ENCODE measurements around the gene ENTPD7.
"Not testable (repeated sequence)": the region's sequence is repeated elsewhere in the genome, so short reads cannot be mapped to it uniquely, and the experiment has no call there.

Gene ENTPD7

DNA sequence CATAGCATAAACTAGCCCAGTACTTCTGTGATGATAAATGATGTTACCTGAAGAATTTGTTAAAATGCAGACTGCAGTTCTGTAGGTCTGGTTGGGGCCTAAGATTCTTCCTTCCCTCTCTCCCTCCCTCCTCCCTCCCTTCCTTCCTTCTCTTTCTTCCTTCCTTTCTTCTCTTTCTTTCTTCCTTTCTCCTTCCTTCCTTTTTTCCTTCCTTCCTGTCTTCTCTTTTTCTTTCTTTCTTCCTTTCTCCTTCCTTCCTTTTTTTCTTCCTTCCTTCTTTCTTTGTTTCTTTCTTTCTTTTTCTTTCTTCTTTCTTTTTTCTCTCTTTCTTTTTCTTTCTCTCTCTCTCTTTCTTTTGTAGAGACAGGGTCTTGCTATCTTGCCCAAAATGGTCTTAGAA lies 35.4 kb upstream of the ENTPD7 start:
- TF ChIP-seq JUND (IDR thresholded peaks at IDR 0.05; ENCODE audit: low read depth) = no peak
- in situ Hi-C loops (cut with HindIII; ENCODE audit: low pct_unique_long_range_greater_than_20kb, low sequenced_read_pairs) = no loop called here

DNA sequence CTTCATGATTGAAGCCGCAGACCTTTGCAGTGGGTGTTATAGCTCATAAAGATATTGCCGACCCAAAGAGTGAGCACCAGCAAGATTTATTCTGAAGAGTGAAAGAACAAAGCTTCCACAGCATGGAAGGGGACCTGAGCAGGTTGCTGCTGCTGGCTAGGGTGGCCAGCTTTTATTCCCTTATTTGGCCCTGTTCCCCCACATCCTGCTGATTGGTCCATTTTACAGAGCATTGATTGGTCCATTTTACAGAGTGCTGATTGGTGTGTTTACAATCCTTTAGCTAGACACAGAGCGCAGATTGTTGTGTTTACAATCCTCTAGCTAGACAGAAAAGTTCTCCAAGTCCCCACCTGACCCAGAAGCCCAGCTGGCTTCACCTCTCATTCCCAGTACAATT lies 34.2 kb upstream of the ENTPD7 start:
- DNase-seq (ENCODE audit: low read depth in 1 of 2, low spot score in 1 of 2); in situ Hi-C loops (cut with HindIII; ENCODE audit: low pct_unique_long_range_greater_than_20kb, low sequenced_read_pairs): not testable (repeated sequence)

More for the DNA sequence above, 35.4 kb upstream of the ENTPD7 start:
- DNase-seq (ENCODE audit: low read depth in 1 of 2, low spot score in 1 of 2) = no peak

DNA sequence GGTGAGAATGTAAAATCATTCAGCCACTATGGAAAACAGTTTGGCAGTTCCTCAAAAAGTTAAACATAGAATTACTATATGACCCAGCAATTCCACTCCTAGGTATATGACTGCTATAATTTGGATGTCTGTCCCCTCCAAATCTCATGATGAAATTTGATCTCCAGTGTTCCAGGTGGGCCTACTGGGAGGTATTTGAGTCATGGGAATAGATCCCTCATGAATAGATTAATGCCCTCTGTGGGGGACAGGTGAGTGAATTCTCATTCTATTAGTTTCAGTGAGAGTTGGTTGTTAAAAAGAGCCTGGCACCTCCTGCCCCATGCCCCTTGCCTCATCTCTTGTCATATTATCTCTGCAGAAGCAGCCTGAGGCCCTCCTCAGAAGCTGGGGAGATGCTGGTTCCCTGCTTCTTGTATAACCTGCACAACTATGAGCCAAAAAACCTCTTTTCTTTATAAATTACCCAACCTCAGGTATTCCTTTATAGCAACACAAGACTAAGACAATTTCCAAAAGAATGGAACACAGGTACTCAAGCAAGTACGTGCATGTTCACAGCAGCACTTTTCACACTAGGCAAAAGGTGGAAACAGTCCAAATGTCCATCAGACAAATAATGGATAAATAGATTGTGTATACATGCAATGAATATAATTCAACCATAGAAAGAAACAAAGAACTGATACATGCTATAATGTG lies 30.2 kb upstream of the ENTPD7 start:
- in situ Hi-C loops (cut with HindIII; ENCODE audit: low pct_unique_long_range_greater_than_20kb, low sequenced_read_pairs) = no loop called here
- no peak for TF ChIP-seq JUND (IDR thresholded peaks at IDR 0.05; ENCODE audit: low read depth)
- no peak for DNase-seq (ENCODE audit: low read depth in 1 of 2, low spot score in 1 of 2)

DNA sequence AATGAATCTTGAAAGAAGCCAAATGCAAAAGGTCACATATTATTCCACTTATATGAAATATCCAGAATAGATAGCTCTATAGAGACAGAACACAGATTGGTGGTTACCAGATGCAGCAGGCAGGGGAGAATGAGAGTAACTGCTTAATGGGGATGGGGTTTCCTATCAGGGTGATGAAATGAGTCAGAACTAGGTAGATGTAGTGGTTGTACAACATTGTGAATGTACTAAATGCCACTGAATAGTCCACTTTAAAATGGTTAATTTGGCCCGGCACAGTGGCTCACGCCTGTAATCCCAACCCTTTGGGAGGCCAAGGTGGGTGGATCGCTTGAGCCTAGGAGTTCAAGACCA lies 29.7 kb upstream of the ENTPD7 start:
- TF ChIP-seq JUND (IDR thresholded peaks at IDR 0.05; ENCODE audit: low read depth) = no peak
- DNase-seq (ENCODE audit: low read depth in 1 of 2, low spot score in 1 of 2) = no peak
- in situ Hi-C loops (cut with HindIII; ENCODE audit: low pct_unique_long_range_greater_than_20kb, low sequenced_read_pairs) = no loop called here

DNA sequence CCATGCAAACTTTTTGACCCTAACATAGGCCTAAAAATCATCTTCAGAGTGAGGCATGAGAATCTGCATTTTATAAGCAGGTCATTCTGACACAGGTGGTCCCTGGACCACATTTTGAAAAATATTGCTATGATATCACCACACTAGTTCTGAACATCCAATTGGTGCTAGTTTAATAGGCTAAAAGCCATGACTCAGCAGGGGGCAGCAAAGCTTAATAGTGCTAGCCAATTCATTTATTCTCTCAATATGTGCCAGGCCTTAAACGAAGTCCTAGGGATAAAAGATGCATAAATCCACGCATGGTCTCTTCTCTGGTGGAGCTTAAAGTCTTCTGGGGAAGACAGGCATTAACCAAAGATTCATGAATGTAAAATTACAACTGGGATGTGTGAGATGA lies 28.9 kb upstream of the ENTPD7 start:
- peak; percentile 30 to 81 for DNase-seq (ENCODE audit: low read depth in 1 of 2, low spot score in 1 of 2)
- in situ Hi-C loops (cut with HindIII; ENCODE audit: low pct_unique_long_range_greater_than_20kb, low sequenced_read_pairs) = no loop called here
- TF ChIP-seq JUND (IDR thresholded peaks at IDR 0.05; ENCODE audit: low read depth) = no peak

DNA sequence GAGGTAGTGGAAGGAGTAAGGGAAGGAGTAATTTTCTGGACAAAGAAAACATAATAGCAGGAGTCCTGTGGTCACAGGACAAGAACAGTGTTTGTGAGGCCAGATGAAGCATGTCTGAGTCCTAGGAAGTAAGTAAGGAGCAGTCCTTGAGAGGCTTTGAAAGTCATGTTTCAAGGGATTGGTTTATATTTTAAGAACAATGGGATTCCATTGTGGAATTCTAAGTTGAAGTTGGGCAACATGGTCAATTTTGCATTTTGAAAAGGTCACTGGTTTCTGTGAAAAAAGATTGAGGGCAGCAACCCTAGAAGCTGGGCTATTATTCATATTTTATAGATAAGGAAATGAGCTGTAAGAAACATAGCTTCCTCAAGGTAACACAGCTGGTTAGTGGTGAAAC lies 28.3 kb upstream of the ENTPD7 start:
- TF ChIP-seq JUND (IDR thresholded peaks at IDR 0.05; ENCODE audit: low read depth) = no peak
- no peak for DNase-seq (ENCODE audit: low read depth in 1 of 2, low spot score in 1 of 2)
- in situ Hi-C loops (cut with HindIII; ENCODE audit: low pct_unique_long_range_greater_than_20kb, low sequenced_read_pairs) = no loop called here

DNA sequence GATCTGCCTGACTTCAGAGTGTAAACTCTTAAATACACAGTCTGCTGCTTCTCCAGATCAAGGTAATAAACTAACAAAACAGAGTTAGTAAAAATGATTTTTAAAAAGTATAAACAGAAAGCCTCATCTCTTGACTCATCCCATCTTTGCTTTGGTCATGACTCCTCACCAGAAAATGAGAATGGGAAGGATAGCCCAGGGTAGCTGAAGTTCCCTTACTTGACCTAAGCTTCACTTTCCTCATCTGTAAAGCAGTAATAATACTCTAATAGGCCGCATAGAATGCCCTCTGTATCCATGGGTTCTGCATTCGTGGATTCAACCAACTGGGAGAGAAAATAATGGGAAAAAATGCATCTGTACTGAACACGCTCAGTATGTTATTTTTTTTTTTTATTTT lies 27.8 kb upstream of the ENTPD7 start:
- no peak for DNase-seq (ENCODE audit: low read depth in 1 of 2, low spot score in 1 of 2)

DNA sequence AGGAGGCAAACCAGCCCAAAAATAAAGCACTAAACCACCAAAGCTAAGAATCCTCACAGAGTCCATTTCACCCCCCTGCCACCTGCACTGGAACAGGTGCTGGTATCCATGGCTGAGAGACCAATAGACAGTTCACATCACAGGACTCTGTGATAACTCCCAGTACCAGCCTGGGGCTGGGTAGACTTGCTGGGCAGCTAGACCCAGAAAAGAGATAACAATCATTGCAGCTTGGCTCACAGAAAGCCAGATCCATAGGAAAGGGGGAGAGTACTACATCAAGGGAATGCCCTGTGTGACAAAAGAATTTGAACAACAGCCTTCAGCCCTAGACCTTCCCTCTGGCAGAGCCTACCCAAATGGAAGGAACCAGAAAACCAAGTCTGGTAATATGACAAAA lies 25.5 kb upstream of the ENTPD7 start:
- no peak for DNase-seq (ENCODE audit: low read depth in 1 of 2, low spot score in 1 of 2)
- no peak for TF ChIP-seq JUND (IDR thresholded peaks at IDR 0.05; ENCODE audit: low read depth)
- in situ Hi-C loops (cut with HindIII; ENCODE audit: low pct_unique_long_range_greater_than_20kb, low sequenced_read_pairs) = no loop called here

More for the DNA sequence above, 27.8 kb upstream of the ENTPD7 start:
- in situ Hi-C loops (cut with HindIII; ENCODE audit: low pct_unique_long_range_greater_than_20kb, low sequenced_read_pairs) = no loop called here
- no peak for TF ChIP-seq JUND (IDR thresholded peaks at IDR 0.05; ENCODE audit: low read depth)

DNA sequence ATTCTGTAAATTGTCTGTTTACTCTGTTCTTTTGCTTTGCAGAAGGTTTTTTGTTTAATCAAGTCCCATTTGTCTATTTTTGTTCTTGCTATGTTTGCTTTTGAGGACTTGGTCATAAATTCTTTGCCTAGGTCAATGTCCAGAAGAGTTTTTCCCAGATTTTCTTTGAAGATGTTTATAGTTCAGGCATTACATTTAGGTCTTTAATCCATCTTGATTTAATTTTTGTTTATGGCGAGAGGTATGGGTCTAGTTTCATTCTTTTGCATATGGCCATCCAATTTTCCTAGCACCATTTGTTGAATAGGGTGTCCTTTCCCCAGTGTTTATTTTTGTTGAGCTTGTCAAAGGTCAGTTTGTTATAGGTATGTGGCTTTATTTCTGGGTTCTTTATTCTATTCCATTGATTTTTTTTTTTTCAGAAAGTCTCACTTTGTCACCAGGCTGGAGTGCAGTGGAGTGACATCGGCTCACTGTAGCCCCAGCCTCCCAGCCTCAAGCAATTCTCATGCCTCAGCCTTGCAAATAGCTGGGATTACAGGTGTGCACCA lies 11.6 kb upstream of the ENTPD7 start:
- DNase-seq (ENCODE audit: low read depth in 1 of 2, low spot score in 1 of 2) = no peak
- no peak for TF ChIP-seq JUND (IDR thresholded peaks at IDR 0.05; ENCODE audit: low read depth)
- in situ Hi-C loops (cut with HindIII; ENCODE audit: low pct_unique_long_range_greater_than_20kb, low sequenced_read_pairs) = no loop called here

DNA sequence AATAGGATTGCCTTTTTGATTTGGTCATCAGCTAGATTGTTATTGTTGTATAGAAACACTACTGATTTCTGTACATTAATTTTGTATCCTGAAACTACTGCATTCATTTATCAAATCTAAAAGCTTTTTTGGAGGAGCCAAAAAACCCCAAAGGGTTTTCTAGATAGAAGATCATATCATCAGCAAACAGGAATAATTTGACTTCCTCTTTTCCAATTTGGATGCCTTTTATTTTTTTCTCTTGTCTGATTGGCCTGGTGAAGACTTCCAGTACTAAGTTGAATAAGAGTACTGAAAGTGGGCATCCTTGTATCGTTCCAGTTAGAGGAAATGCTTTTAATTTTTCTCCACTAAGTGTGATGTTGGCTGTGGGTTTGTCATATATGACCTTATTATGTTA lies 10.6 kb upstream of the ENTPD7 start:
- no peak for DNase-seq (ENCODE audit: low read depth in 1 of 2, low spot score in 1 of 2)
- in situ Hi-C loops (cut with HindIII; ENCODE audit: low pct_unique_long_range_greater_than_20kb, low sequenced_read_pairs) = no loop called here
- TF ChIP-seq JUND (IDR thresholded peaks at IDR 0.05; ENCODE audit: low read depth) = no peak

DNA sequence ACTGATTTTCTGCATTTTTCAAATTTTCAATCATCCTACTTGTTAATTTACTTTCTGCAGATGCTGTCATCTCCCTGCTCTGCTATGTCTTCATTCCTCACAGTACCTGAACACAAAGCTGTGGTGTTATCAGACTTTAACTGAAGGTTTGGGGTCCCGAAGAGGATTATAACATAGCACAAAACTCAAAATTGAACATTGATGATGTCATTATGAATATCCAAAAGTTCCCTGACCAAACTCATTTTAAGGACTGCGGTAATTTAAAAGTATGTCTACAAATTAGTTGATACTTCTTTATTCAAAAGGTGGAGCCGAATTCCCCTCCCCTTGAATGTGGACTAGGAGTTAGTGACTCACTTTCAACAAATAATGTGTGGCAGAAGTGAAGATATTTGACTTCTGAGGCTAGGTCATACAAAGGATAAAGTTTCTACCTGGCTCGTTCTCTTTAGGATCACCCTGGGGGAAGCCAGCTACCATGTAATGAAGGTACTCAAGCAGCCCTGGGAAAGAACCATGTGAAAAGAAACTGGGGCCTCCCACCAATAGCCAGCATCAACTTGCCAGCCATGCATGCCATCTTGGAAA lies 6.4 kb upstream of the ENTPD7 start:
- no peak for TF ChIP-seq JUND (IDR thresholded peaks at IDR 0.05; ENCODE audit: low read depth)
- in situ Hi-C loops (cut with HindIII; ENCODE audit: low pct_unique_long_range_greater_than_20kb, low sequenced_read_pairs) = no loop called here
- no peak for DNase-seq (ENCODE audit: low read depth in 1 of 2, low spot score in 1 of 2)

DNA sequence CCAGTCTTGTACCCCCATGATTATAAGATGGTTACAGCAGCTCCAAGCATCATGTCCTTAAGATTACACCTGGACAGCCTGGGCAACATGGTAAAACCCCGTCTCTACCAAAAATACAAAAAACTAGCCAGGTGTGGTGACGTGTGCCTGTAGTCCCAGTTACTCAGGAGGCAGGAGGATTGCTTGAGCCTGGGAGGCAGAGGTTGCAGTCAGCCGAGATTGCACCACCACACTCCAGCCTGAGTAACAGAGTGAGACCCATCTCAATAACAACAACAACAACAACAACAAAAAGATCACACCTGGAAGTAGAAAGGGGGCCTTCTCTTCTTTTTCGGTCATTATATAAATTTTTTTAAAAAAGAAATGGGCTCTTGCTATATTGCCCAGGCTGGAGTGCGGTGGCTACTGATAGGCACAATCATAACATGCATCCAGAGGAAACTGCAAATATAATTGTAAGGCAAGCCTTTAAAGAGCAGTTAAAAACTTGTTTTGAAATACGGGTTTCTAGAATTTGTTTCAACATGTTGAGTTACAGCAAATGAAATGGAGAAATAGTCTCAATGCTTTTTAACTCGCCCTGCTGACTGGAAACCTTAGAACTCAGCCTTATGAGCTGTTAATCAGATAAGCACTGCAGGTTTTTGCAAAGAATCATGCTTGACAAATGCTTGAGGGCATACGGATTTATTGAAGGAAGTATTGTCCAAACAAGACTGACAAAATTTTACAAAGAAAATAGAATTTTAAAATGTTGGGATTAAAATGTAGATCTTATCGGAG lies 4.7 kb upstream of the ENTPD7 start:
- no peak for TF ChIP-seq JUND (IDR thresholded peaks at IDR 0.05; ENCODE audit: low read depth)
- in situ Hi-C loops (cut with HindIII; ENCODE audit: low pct_unique_long_range_greater_than_20kb, low sequenced_read_pairs) = no loop called here
- DNase-seq (ENCODE audit: low read depth in 1 of 2, low spot score in 1 of 2) = peak in 1 of 2 experiments; percentile 71
